Measurements from ENCODE around the gene TRABD2B. TPM values are rescaled to one million over a fixed set of nuclear protein-coding genes. Genes with fewer than 3 reads are reported as not detected.

The TRABD2B gene
- total and polyA plus RNA-seq, 2 experiments from 2014 or later = 1.00 to 2.3 TPM

GRCh38 chr1:47906527-47907176 is 90.5 kb downstream of the TRABD2B start:
- no peaks in the 10 kb centered on the region for H3K9me2 ChIP-seq (replicated peaks; ENCODE audit: insufficient read depth)
- no peak for TF ChIP-seq EZH2phosphoT487 (IDR thresholded peaks at IDR 0.05; ENCODE audit: low read depth, severe bottlenecking, unreplicated experiment)
- TF ChIP-seq EZH2 (IDR thresholded peaks at IDR 0.05; ENCODE audit: borderline replicate concordance) = no peak
- TF ChIP-seq, protein P1, sequence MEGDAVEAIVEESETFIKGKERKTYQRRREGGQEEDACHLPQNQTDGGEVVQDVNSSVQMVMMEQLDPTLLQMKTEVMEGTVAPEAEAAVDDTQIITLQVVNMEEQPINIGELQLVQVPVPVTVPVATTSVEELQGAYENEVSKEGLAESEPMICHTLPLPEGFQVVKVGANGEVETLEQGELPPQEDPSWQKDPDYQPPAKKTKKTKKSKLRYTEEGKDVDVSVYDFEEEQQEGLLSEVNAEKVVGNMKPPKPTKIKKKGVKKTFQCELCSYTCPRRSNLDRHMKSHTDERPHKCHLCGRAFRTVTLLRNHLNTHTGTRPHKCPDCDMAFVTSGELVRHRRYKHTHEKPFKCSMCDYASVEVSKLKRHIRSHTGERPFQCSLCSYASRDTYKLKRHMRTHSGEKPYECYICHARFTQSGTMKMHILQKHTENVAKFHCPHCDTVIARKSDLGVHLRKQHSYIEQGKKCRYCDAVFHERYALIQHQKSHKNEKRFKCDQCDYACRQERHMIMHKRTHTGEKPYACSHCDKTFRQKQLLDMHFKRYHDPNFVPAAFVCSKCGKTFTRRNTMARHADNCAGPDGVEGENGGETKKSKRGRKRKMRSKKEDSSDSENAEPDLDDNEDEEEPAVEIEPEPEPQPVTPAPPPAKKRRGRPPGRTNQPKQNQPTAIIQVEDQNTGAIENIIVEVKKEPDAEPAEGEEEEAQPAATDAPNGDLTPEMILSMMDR (IDR thresholded peaks at IDR 0.05; ENCODE audit: poor library complexity) = no peak
- H2AFZ ChIP-seq = no peak overlapping the region
- no peaks in the 10 kb centered on the region for H3K36me3 ChIP-seq (replicated peaks; ENCODE audit: insufficient read depth, low read depth)
- H3K9me3 ChIP-seq (ENCODE audit: low read depth) = no peaks in the 10 kb centered on the region
- H4K20me1 ChIP-seq (ENCODE audit: insufficient read depth, poor library complexity, severe bottlenecking) = no peaks in the 10 kb centered on the region
- no peaks in the 10 kb centered on the region for H3K27me3 ChIP-seq
- H3K4me1 ChIP-seq (ENCODE audit: insufficient read depth) = peaks cover 8% of the 10 kb centered on the region
- no peak overlapping the region for H3K4me3 ChIP-seq
- no peaks in the 10 kb centered on the region for H3K79me2 ChIP-seq
- H3K27ac ChIP-seq = peak overlapping the region; percentile 60
- H3K4me2 ChIP-seq = no peak overlapping the region
- 68% methylated on average over 14 of the region's 14 CpGs for WGBS (ENCODE audit: low lambda C conversion rate, missing lambda C conversion rate)
- DNase-seq (ENCODE audit: low spot score) = peak; percentile 34

GRCh38 chr1:47906009-47906432 is 91.2 kb downstream of the TRABD2B start:
- H2AFZ ChIP-seq = no peak overlapping the region
- TF ChIP-seq, protein P1 (IDR thresholded peaks at IDR 0.05; ENCODE audit: poor library complexity) = no peak
- no peak for TF ChIP-seq EZH2 (IDR thresholded peaks at IDR 0.05; ENCODE audit: borderline replicate concordance)
- no peak for TF ChIP-seq EZH2phosphoT487 (IDR thresholded peaks at IDR 0.05; ENCODE audit: low read depth, severe bottlenecking, unreplicated experiment)
- no peak overlapping the region for H3K4me3 ChIP-seq
- peak overlapping the region; percentile 60 for H3K27ac ChIP-seq
- 48% methylated on average over 4 of the region's 4 CpGs for WGBS (ENCODE audit: low lambda C conversion rate, missing lambda C conversion rate)
- H3K9me3 ChIP-seq (ENCODE audit: low read depth) = no peaks in the 10 kb centered on the region
- peaks cover 8% of the 10 kb centered on the region for H3K4me1 ChIP-seq (ENCODE audit: insufficient read depth)
- no peaks in the 10 kb centered on the region for H4K20me1 ChIP-seq (ENCODE audit: insufficient read depth, poor library complexity, severe bottlenecking)
- DNase-seq (ENCODE audit: low spot score) = peak; percentile 48
- H3K4me2 ChIP-seq = no peak overlapping the region
- H3K36me3 ChIP-seq (replicated peaks; ENCODE audit: insufficient read depth, low read depth) = no peaks in the 10 kb centered on the region
- H3K27me3 ChIP-seq = no peaks in the 10 kb centered on the region
- no peaks in the 10 kb centered on the region for H3K9me2 ChIP-seq (replicated peaks; ENCODE audit: insufficient read depth)
- no peaks in the 10 kb centered on the region for H3K79me2 ChIP-seq

GRCh38 chr1:47903723-47904122 is 93.5 kb downstream of the TRABD2B start:
- Histone ChIP-seq H3K9me2 (replicated peaks; ENCODE audit: insufficient read depth) (no peaks in the 10 kb centered on the region), H3K27me3 (no peaks in the 10 kb centered on the region), H3K27ac (no peak overlapping the region), H3K4me1 (ENCODE audit: insufficient read depth) (peaks cover 8% of the 10 kb centered on the region), H3K4me2 (no peak overlapping the region), H2AFZ (no peak overlapping the region), H3K4me3 (no peak overlapping the region), H4K20me1 (ENCODE audit: insufficient read depth, poor library complexity, severe bottlenecking) (no peaks in the 10 kb centered on the region), H3K36me3 (replicated peaks; ENCODE audit: insufficient read depth, low read depth) (no peaks in the 10 kb centered on the region), H3K9me3 (ENCODE audit: low read depth) (no peaks in the 10 kb centered on the region), H3K79me2 (no peaks in the 10 kb centered on the region)
- TF ChIP-seq, protein P1 (IDR thresholded peaks at IDR 0.05; ENCODE audit: poor library complexity) = no peak
- TF ChIP-seq EZH2 (IDR thresholded peaks at IDR 0.05; ENCODE audit: borderline replicate concordance) (no peak), EZH2phosphoT487 (IDR thresholded peaks at IDR 0.05; ENCODE audit: low read depth, severe bottlenecking, unreplicated experiment) (no peak)
- no peak for DNase-seq (ENCODE audit: low spot score)

All from hepatocyte (in vitro differentiated cells).